Astrocyte of the spinal cord (primary cell): ENCODE results near the gene DIP2A.

ENCODE experiments used
- DNase-seq: peaks from one replicate; pipeline ENCODE4 v3.0.0; 2011; ENCODE audit warnings: low read depth, low spot score
- H3K4me3 ChIP-seq: 2 replicates; pipeline ENCODE4 v1.5.1; 2011; ENCODE audit warnings: low read depth, mild to moderate bottlenecking, low read length, moderate library complexity
- in situ Hi-C: cut with HindIII; loops from 2 replicates; pipeline ENCODE4 v1.10.0; 2017; ENCODE audit warnings: low sequenced_read_pairs
- TF ChIP-seq, protein P1 (sequence below): IDR thresholded peaks from 2 replicates; pipeline ENCODE4 v1.5.1; 2012; ENCODE audit warnings: low read depth, mild to moderate bottlenecking, low read length, inconsistent platforms

Gene DIP2A

DNA sequence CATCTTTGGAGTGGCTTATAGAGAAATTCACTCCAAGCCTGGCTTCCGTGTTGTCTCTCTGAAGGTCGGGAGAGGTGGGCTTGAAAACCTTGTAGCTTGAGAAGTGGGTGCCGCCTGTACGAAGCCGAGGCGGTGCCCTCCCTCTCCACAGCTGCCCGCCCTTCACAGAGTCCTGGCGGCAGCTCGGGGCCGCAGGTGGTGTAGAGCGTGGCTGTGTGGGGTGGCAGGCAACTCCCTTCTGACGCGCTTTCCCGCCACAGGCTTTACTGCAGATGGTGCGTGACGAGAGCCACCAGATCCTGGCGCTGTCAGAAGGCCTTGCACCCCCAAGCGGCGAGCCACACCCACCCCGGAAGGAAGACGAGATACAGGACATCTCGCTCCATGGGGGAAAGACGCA lies 33.1 kb upstream of the DIP2A start:
- in situ Hi-C loops = no loop called here
- DNase-seq = no peak
- TF ChIP-seq, protein P1, sequence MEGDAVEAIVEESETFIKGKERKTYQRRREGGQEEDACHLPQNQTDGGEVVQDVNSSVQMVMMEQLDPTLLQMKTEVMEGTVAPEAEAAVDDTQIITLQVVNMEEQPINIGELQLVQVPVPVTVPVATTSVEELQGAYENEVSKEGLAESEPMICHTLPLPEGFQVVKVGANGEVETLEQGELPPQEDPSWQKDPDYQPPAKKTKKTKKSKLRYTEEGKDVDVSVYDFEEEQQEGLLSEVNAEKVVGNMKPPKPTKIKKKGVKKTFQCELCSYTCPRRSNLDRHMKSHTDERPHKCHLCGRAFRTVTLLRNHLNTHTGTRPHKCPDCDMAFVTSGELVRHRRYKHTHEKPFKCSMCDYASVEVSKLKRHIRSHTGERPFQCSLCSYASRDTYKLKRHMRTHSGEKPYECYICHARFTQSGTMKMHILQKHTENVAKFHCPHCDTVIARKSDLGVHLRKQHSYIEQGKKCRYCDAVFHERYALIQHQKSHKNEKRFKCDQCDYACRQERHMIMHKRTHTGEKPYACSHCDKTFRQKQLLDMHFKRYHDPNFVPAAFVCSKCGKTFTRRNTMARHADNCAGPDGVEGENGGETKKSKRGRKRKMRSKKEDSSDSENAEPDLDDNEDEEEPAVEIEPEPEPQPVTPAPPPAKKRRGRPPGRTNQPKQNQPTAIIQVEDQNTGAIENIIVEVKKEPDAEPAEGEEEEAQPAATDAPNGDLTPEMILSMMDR = no peak
- H3K4me3 ChIP-seq = no peak overlapping the region

DNA sequence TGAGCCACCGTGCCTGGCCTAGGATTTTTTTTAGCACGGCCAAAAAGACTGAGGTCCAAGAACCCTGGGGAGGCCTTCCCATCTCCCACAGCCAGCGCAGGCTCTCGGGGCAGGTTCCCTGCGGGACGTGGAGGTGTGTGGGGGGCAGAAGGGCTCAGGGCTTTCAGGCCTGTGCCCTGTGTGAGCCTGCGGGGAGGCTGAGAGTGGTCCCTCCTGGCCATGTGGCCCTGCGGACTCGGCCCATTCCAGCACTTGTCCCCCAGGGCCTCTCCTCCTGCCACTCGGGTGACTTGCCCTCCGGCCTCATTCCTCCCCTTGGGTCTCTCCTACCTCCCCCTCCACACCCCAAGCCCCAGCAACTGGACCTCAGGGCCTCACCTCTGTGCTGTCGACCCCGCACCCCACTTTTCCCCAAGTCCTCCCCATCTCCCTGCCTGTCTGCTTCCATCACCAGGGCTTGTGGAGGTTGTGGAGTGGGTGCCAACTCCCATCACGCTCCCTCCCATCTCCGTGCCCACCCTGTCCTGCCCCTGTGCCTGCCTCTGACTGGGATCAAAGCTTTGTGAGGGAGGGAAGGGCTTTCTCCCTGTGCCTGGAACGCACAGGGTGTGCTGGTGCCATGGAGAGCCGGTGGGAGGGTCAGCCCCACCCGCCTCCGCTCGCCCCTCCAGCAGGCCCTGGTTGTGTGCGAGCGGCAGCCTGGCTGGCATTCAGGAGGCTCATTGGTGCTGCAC lies 32.2 kb upstream of the DIP2A start:
- TF ChIP-seq, protein P1 = no peak
- DNase-seq = no peak

DNA sequence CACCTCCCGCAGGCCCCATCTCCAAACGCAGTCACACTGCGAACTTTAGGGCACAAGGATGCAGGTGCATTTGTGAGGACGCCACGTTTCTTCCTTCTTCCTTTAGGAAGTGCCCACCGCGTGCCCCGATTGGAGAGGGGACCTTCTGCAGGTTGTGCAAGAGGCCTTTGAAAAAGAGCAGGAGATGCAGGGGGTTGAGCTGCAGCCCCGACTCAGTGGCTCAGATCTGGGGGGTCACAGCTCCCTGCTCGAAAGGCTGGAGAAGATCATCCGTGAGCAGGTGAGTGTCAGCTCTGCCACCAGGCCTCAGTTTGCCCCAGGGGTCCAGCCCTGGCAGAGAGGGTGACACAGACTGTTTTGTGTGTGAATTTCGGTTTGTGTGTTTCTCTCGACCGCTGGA lies 31.2 kb upstream of the DIP2A start:
- no peak overlapping the region for H3K4me3 ChIP-seq
- TF ChIP-seq, protein P1 = no peak
- in situ Hi-C loops = no loop called here
- DNase-seq = no peak

More for the DNA sequence above, 32.2 kb upstream of the DIP2A start:
- in situ Hi-C loops = no loop called here
- H3K4me3 ChIP-seq = no peak overlapping the region

DNA sequence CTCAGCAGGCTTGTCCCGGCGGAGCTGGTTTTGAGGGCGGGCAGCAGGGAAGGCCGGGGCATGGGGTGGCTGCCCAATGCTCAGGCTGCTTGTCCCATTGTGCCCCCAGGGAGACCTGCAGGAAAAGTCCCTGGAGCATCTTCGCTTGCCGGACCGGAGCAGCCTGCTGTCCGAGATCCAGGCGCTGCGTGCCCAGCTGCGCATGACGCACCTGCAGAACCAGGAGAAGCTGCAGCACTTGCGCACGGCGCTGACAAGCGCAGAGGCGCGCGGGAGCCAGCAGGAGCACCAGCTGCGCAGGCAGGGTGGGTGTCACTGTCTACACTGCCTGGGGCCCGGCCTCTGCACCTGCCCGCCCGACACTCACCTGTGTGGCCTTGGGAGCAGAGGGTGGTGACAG lies 30.4 kb upstream of the DIP2A start:
- in situ Hi-C loops = no loop called here
- no peak overlapping the region for H3K4me3 ChIP-seq
- TF ChIP-seq, protein P1 = no peak
- DNase-seq = no peak

DNA sequence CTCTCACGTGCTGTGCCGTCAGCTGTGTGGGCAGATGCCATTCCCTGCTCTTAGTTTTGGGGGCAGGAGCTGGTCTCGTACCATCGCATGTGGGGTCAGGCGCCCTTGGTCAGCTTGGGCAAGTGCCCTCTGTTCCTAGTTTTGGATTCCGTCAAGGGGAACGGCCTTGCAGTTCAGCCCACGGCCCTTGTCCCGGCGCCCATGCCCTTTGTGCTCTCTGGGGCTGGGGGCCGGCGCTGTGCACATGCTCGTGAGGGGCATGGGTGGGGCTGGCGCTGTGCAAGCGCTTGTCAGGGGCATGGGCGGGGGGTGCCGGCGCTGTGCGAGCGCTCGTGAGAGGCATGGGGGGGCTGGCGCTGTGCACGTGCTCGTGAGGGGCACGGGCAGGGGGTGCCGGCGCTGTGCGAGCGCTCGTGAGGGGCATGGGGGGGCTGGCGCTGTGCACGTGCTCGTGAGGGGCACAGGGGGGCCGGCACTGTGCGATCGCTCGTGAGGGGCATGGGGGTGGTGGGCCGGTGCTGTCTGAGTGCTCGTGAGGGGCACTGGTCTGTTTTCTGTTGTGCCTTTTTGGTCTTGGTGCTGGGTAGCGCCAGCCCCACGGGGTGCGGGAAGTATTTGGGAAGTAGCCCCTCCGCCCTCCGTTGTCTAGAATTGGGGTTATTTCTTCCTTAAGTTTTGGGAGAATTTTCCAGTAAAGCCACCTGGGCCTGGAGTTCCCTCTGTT lies 29.5 kb upstream of the DIP2A start:
- in situ Hi-C loops = no loop called here
- TF ChIP-seq, protein P1 = no peak
- no peak overlapping the region for H3K4me3 ChIP-seq
- DNase-seq = no peak

DNA sequence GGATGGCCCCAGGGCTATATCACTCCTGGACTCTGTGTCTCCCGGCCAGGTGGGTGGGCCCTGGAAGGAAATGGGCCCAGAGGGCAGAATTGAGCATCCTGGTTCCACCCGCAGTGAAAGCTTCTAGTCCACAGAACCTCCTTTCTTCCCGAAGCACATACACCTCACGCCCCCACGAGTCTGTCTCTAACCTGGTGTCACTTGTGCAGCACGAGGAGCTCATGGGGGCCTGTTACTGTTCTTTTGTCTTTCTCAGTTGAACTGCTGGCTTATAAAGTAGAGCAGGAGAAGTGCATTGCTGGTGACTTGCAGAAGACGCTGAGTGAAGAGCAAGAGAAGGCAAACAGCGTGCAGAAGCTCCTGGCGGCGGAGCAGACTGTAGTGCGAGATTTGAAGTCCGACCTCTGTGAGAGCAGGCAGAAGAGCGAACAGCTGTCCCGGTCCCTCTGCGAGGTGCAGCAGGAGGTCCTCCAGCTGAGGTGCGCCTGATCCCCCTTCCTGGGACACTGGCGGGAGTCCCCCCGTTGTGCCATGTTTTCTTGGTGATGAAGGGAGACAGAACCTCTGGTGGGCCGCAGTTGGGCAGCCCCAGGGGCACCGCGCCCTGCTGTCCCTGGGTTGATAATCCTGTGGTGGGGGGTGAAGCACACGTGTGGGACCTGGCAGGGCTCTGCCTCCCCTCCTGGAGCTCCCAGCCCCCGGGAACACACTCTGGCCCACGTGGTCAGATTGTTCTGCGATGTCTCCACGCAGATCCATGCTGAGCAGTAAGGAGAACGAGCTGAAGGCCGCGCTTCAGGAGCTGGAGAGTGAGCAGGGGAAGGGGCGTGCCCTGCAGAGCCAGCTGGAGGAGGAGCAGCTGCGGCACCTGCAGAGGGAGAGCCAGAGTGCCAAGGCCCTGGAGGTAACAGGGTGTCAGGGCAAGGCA lies 28.7 kb upstream of the DIP2A start:
- in situ Hi-C loops = no loop called here
- no peak for DNase-seq
- H3K4me3 ChIP-seq = no peak overlapping the region
- TF ChIP-seq, protein P1 = no peak
